Measurements from ENCODE around the gene MAP3K21.

Gene MAP3K21

DNA sequence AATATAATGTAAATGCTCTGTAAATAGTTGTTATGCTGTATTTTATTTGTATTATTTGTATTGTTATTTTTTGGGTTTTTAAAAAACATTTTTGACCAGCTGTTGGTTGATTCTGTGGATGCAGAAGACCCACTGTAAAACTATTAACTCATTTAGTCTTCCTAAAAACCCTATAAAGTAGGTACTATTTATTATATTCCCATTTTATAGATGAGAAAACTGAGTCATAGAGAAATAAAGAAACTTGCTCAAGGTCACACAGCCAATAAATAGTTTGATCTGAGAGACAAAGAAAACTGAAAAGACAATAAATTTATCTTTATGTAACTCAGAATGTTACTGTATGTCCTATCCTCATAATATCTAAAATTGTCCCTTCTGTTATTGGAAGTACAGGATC is 1.2 kb upstream of the MAP3K21 start:
- DNase-seq (ENCODE audit: low spot score) = no peak

GRCh38 chr1:233326811-233327650 is 493 bp upstream of the MAP3K21 start:
- DNase-seq (ENCODE audit: low spot score) = no peak

- DNase-seq (ENCODE audit: low spot score) = no peak
These were observed 808 bp downstream of the MAP3K21 start for GRCh38 chr1:233328142-233328921.

GRCh38 chr1:233331676-233332519 is 4.4 kb downstream of the MAP3K21 start:
- no peak for DNase-seq (ENCODE audit: low spot score)

GRCh38 chr1:233333086-233333485 is 5.6 kb downstream of the MAP3K21 start:
- no peak for DNase-seq (ENCODE audit: low spot score)

DNA sequence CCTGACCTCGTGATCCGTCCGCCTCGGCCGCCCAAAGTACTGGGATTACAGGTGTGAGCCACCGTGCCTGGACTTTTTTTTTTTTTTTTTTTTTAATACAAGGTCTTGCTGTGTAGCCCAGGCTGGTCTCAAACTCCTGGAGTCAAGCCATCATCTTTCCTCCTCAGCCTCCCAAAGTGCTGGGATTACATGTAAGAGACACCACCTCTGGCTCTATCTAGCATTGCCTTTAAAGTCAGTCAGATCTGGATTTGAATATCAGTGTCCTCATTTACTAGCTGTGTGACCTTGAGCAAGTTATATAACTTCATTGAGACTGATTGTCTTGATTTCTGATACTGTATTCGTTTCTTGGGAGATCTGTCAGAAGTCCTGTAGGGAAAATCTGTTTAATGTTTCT is 6.6 kb downstream of the MAP3K21 start:
- DNase-seq (ENCODE audit: low spot score) = no peak

DNA sequence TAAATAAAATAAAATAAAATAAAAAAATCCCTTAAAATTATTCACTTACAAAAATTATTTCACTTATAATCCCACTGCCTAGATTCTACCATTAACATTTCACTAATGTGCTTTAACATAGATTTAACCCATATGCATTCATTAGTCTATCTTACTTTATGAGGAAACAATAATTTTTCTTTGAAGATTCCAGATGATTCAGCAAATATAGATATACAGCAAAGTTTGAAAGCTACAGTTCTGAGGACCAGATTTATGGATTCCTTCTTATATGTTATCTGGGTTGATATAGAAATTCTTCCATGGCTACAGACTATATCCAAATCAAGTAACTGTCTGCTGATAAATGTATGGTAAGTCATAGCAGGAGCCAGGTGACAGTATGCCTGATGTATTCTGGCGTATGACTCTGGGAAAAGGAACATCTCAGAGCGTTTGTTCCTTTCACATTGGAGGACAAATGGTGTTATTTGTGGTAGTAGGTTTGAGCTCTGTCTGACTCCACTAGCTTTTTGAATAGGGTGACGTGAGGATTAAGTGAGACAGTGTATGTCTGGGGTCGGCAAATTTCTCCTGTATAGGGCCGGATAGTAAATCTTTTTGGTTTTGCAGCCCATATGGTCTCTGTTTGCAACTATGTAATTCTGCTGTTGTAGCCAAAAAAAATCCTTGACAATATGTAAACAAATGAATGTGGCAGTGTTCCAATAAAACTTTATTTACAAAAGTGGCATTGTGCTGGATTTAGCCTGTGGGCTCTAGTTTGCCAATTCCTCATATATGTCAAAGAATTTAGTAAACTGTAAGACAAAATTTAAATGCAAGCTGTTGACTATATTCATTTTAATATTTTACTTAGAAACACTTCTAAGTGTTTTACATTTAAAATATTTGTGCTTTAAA is 9.3 kb downstream of the MAP3K21 start:
- no peak for DNase-seq (ENCODE audit: low spot score)

DNA sequence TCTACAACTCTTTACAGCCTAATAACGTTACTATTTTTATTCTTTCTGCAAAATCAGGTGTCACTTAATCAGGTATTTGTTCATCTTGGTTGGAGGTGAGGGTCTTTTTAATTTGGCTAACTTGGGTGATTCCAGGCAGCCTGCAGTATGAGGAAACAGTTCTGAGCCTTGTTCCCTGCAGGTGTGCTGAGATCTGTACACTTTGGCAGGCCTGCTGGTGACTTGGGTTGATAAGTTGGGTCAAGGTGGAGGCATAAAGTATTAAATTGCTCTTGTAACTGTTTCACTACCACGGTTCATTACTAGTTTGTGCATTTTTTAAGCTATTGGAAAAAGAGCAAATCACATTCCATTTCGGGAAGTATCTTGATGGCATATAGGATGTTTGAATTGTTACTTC is 10.0 kb downstream of the MAP3K21 start:
- no peak for DNase-seq (ENCODE audit: low spot score)

DNA sequence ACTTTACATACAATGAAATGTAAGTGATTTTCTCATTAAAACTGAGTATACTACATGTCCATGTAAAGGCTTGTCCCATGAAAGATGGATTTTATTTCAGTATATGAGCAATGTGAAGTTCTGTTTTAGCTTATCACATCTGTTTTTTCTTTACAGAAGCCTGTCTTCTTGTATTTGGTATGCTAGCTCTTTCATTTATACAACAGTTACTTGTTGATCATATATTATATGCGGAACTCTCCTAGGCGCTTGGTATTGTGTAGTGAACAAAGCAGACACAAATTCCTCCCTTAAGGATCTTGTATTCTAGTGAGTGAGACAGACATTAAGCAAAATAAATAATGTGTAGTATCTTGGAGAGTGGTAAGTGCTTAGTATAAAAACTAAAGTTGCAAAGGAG is 10.6 kb downstream of the MAP3K21 start:
- DNase-seq (ENCODE audit: low spot score) = no peak

DNA sequence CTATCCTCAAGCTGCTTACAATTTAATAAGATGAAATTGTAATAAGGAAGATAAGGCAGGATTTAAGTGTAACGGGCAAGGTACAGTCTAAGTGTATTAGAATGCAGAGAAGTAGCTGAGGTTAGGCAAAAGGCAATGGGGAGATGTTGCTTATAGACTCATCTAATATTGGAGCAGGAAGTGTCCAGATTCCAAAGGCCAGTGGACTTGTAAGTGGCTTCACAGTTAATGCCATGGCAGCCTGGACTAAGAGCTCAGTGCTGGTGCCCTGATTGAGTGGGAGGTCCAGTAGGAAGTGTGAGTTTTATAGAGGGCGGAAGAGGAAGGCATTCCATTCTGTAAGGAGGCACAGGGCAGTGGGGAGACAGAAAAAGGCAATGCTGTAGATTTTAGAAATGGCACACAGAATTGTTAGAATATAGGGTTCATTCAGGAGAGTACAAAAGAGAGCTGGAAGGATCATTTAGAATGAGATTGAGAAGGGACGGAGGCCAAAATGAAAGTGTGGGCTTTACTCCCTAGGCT is 12.6 kb downstream of the MAP3K21 start:
- no peak for DNase-seq (ENCODE audit: low spot score)

GRCh38 chr1:233340966-233341516 is 13.5 kb downstream of the MAP3K21 start:
- no peak for DNase-seq (ENCODE audit: low spot score)

GRCh38 chr1:233342086-233342485 is 14.6 kb downstream of the MAP3K21 start:
- no peak for DNase-seq (ENCODE audit: low spot score)

DNA sequence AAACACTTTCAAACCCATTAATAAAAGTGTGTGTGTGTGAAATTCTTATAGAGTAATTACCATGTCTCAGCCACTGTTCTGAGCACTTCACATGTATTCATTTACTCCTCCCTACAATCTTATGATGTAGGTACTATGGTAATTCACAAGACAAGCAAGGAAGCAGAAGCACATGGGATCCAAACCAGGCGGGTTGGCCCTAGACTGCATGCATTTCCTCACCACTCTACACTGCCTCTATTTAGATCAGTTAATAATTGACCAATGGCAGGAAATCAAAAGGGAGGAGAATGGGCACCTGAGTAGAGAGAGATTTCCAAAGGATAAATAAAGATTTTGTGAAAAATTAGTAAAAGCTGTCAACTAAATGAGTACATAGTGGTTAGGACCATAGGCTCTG is 15.7 kb downstream of the MAP3K21 start:
- no peak for DNase-seq (ENCODE audit: low spot score)

DNA sequence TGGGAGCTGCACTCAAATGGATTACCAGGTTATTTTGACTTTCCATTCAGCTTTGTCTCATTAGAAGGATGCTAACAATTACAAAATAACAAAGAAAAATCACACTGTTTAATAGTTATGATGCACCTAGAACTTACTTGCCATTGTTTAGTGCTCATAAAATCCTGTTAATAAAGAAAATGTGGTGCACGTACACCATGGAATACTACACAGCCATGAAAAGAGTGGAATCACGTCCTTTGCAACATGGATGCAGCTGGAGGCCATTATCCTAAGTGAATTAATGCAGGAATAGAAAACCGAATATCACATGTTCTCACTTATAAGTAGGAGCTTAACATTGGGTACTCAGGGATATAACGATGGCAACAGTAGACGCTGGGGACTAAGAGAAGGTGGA is 19.8 kb downstream of the MAP3K21 start:
- DNase-seq (ENCODE audit: low spot score) = no peak

DNA sequence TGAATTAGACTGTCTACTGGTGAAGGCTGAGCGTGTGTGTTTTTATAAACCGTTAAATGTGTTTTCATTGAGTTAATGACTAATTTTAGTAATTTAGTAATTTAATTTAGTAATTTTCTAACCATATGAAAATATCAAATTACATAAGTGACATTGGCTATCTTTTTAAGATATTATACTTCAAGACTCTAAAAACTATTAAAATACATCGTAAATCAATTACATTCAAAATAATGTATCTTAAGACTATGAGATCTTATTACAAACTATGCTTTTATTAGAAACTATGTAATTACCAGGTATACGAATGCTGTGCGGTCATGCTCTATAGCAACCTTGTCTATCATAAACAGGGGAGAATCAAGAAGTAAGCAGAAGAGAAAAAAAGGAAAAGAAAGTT is 21.6 kb downstream of the MAP3K21 start:
- DNase-seq (ENCODE audit: low spot score) = no peak

- no peak for DNase-seq (ENCODE audit: low spot score)
These were observed 27.5 kb downstream of the MAP3K21 start for GRCh38 chr1:233354983-233355382.

GRCh38 chr1:233355841-233356704 is 28.5 kb downstream of the MAP3K21 start:
- no peak for DNase-seq (ENCODE audit: low spot score)

DNA sequence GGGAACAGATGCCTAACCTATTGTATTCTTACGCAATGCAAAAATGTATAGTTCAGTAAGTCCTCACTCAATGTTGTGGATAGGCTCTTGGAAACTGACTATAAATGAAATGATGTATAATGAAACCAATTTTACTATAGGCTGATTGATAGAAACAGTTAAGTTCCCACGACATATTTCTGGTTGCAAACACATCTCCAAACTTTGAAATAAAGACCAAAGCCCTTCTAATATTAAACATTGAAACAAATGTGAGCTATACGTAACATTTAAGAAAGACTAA is 29.1 kb downstream of the MAP3K21 start:
- DNase-seq (ENCODE audit: low spot score) = no peak

- no peak for DNase-seq (ENCODE audit: low spot score)
These were observed 30.3 kb downstream of the MAP3K21 start for GRCh38 chr1:233357595-233358397.

All from AG08395 (cell line).